Activated CD8-positive, alpha-beta T cell treated with anti-CD3 and anti-CD28 coated beads for 36 hours (primary cell): ENCODE measurements around the gene SLC22A12. TPM values are rescaled to one million over a fixed set of nuclear protein-coding genes. Genes with fewer than 3 reads are reported as not detected.

Experiments
- ATAC-seq: fragments of 200-7000 bp; cut with Tn5 transposase; one replicate; pipeline ENCODE4 v1.10.0; 2021; ENCODE audit warnings: mild to moderate bottlenecking, moderate library complexity
- CTCF ChIA-PET: fragments of 350-600 bp; sonication (Branson Sonifier 250); formaldehyde crosslinking; loops from one replicate; lab custom pipeline; 2021; ENCODE audit warnings: antibody characterized with exemption; lab: Charles Lee
- POLR2A ChIA-PET: fragments of 350-600 bp; sonication (Branson Sonifier 250); formaldehyde crosslinking; loops from one replicate; lab custom pipeline; 2021; ENCODE audit warnings: antibody characterized with exemption; lab: Charles Lee
- DNase-seq: peaks from one replicate; pipeline ENCODE4 v3.0.0-alpha.2; 2020
- H3K27ac Mint-ChIP-seq: one replicate; pipeline ENCODE4 v1.8.0; 2021; ENCODE audit warnings: mild to moderate bottlenecking, mixed read lengths
- H3K27me3 Mint-ChIP-seq: one replicate; pipeline ENCODE4 v1.8.0; 2021; ENCODE audit warnings: mixed read lengths
- H3K36me3 Mint-ChIP-seq: one replicate; pipeline ENCODE4 v1.8.0; 2021; ENCODE audit warnings: low read depth, mixed read lengths
- H3K4me1 Mint-ChIP-seq: one replicate; pipeline ENCODE4 v1.8.0; 2021; ENCODE audit warnings: low read depth, mixed read lengths
- H3K4me3 Mint-ChIP-seq: one replicate; pipeline ENCODE4 v1.8.0; 2021; ENCODE audit warnings: mild to moderate bottlenecking, moderate library complexity, mixed read lengths
- H3K9me3 Mint-ChIP-seq: one replicate; pipeline ENCODE4 v1.8.0; 2021; ENCODE audit warnings: mixed read lengths
- intact Hi-C: fragments of 100-400 bp; cut with micrococcal nuclease; formaldehyde crosslinking; loops from one replicate; pipeline ENCODE4 v1.10.0; 2022
- total RNA-seq, 2 experiments: library from RNA; stranded (reverse); gene quantifications; one replicate each; pipeline ENCODE4 v1.2.3, GENCODE V29; 2021
- TF ChIP-seq, protein P1 (sequence below): fragments of 200-600 bp; IDR thresholded peaks from one replicate; pipeline ENCODE4 v1.8.0; 2022; ENCODE audit warnings: antibody characterized with exemption, mild to moderate bottlenecking

The SLC22A12 gene
- total RNA-seq, 2 experiments from 2014 or later: not detected

DNA sequence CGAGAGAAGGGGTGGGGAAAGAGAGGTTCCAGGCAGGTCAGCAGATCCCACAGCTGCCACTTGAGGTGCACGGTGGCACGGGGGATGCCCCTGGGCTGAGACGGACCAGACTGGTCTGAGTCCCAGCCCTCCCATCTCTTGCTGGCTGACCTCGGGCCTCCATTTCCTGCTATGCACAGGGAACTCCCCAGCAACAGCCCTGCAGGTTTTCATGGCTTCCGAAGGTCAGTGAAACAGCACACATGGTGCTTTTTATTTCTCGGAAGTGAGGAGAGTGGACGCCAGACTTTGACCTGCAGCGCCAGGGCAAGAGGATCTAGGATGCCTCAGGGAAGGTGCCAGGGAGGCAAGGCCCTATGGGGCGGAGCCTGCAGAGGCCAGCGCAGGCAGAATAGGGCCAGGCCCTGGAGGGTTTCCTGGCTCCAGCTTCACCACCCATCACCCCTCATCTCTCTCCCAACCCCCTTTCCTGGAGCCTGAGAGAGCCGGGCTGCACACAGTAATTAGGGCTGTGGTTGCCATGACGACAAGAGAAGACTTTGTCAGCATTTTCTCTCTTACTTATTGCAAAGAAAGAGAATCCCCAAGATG, 29.5 kb downstream of the SLC22A12 start:
- ChIA-PET CTCF (no interaction called here), POLR2A (interaction anchor here (1.1 kb wide), 1 partner anchor 73 kb away, joined by 3 read pairs; no protein-coding TSS in a partner anchor)
- no peak for DNase-seq
- peaks cover 2% of the 10 kb centered on the region for H3K4me1 Mint-ChIP-seq
- H3K9me3 Mint-ChIP-seq: no peaks in the 10 kb centered on the region
- H3K36me3 Mint-ChIP-seq: no peaks in the 10 kb centered on the region
- TF ChIP-seq, protein P1, sequence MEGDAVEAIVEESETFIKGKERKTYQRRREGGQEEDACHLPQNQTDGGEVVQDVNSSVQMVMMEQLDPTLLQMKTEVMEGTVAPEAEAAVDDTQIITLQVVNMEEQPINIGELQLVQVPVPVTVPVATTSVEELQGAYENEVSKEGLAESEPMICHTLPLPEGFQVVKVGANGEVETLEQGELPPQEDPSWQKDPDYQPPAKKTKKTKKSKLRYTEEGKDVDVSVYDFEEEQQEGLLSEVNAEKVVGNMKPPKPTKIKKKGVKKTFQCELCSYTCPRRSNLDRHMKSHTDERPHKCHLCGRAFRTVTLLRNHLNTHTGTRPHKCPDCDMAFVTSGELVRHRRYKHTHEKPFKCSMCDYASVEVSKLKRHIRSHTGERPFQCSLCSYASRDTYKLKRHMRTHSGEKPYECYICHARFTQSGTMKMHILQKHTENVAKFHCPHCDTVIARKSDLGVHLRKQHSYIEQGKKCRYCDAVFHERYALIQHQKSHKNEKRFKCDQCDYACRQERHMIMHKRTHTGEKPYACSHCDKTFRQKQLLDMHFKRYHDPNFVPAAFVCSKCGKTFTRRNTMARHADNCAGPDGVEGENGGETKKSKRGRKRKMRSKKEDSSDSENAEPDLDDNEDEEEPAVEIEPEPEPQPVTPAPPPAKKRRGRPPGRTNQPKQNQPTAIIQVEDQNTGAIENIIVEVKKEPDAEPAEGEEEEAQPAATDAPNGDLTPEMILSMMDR: no peak
- H3K27me3 Mint-ChIP-seq: no peaks in the 10 kb centered on the region
- H3K27ac Mint-ChIP-seq: no peak overlapping the region
- no peak overlapping the region for H3K4me3 Mint-ChIP-seq
- ATAC-seq: no peak
- intact Hi-C loops: no loop called here

GRCh38 chr11:64621283-64622019, 30.4 kb downstream of the SLC22A12 start:
- Mint-ChIP-seq H3K27ac (no peak overlapping the region), H3K27me3 (no peaks in the 10 kb centered on the region), H3K9me3 (no peaks in the 10 kb centered on the region), H3K4me3 (no peak overlapping the region), H3K4me1 (peaks cover 2% of the 10 kb centered on the region), H3K36me3 (no peaks in the 10 kb centered on the region)
- DNase-seq: no peak
- TF ChIP-seq, protein P1: no peak
- ChIA-PET POLR2A (interaction anchor here (1.1 kb wide), 1 partner anchor 72 kb away, joined by 3 read pairs; no protein-coding TSS in a partner anchor), CTCF (no interaction called here)
- intact Hi-C loops: no loop called here
- ATAC-seq: no peak

DNA sequence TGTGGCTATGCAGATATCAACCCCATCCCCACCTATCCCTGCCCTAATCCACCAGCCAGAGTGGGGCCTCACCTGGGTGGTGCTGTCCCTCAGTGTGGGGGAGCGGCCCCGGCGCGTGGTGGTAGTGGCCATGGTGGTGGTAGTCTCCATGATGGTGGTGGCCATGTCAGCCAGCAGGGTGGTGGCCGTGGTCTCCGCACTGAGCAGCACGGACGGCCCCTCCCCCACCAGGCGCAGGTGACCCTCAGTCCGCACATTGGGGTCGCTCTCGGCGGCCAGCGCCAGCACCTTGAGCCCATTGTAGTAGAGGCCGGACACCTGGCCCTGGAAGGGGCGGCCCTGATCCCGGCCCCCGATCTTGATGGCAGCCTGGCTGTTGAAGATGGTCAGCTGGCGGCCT, 31.7 kb downstream of the SLC22A12 start:
- intact Hi-C loops: no loop called here
- Mint-ChIP-seq H3K4me3 (no peak overlapping the region), H3K9me3 (no peaks in the 10 kb centered on the region), H3K4me1 (peaks cover 2% of the 10 kb centered on the region), H3K36me3 (no peaks in the 10 kb centered on the region), H3K27ac (no peak overlapping the region), H3K27me3 (no peaks in the 10 kb centered on the region)
- CTCF ChIA-PET: no interaction called here
- TF ChIP-seq, protein P1: no peak
- POLR2A ChIA-PET: no interaction called here
- ATAC-seq: no peak
- DNase-seq: no peak

GRCh38 chr11:64624883-64625481, 34.0 kb downstream of the SLC22A12 start:
- intact Hi-C loops: no loop called here
- Mint-ChIP-seq H3K4me1 (peaks cover 2% of the 10 kb centered on the region), H3K4me3 (no peak overlapping the region), H3K27ac (no peak overlapping the region), H3K27me3 (no peaks in the 10 kb centered on the region), H3K9me3 (no peaks in the 10 kb centered on the region), H3K36me3 (no peaks in the 10 kb centered on the region)
- ATAC-seq: no peak
- no peak for DNase-seq
- TF ChIP-seq, protein P1: no peak
- ChIA-PET CTCF (no interaction called here), POLR2A (no interaction called here)

- H3K27ac Mint-ChIP-seq: no peak overlapping the region
- CTCF ChIA-PET: no interaction called here
- POLR2A ChIA-PET: no interaction called here
- no peaks in the 10 kb centered on the region for H3K9me3 Mint-ChIP-seq
- intact Hi-C loops: no loop called here
- H3K27me3 Mint-ChIP-seq: no peaks in the 10 kb centered on the region
- ATAC-seq: no peak
- H3K36me3 Mint-ChIP-seq: no peaks in the 10 kb centered on the region
- no peak overlapping the region for H3K4me3 Mint-ChIP-seq
- no peaks in the 10 kb centered on the region for H3K4me1 Mint-ChIP-seq
- DNase-seq: no peak
- TF ChIP-seq, protein P1: no peak
Observed at GRCh38 chr11:64626637-64627036, 35.6 kb downstream of the SLC22A12 start.
